ENCODE measurements around the gene SGTA.

DNA sequence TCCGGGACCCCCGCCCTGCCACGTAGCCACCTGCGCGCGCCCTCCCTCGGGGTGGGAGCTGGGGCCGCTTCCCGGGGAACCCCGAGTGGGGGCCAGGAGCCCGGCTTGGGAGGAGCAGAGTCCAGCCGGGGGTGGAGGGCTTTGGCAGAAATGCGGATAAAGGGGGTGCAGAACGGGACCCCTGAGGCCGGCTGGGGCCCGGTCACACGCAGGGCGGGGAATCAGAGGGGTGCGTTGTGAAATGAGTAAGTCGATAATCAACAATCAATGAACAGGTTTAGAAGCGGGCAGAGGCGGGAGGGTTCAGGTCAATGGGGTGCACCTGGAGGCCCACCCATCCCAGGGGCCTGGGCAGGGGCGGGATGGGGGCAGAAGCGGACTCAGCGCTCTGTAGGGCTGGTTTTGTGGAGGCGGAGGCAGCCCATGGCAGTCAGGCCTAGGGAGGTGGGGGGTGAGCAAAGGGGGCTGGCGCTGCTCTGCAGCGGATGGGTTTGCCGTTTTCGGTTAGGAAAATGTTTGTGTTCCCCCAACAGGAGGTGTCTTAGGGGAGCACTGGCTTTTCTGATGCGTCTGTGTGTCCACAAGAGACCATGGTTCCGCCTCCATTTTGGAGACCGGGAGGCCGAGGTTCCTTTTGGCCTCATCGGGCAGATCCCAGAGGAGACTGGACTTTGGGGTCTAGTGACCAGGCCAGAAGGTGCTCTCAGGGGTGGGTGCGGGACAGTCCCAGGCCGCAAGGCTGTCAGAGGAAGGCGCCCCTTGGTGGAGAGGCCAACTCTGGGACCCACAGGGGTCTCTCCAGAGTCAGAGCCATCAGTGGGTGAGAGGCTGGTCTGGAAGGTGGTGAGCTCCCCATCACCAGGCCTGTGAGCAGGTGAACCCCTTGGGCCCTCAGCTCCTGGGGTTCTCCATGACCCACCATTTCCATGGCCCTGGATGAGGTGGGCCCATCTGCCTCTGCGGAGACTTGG is 61.2 kb downstream of the SGTA start:
- TF ChIP-seq, protein P1, sequence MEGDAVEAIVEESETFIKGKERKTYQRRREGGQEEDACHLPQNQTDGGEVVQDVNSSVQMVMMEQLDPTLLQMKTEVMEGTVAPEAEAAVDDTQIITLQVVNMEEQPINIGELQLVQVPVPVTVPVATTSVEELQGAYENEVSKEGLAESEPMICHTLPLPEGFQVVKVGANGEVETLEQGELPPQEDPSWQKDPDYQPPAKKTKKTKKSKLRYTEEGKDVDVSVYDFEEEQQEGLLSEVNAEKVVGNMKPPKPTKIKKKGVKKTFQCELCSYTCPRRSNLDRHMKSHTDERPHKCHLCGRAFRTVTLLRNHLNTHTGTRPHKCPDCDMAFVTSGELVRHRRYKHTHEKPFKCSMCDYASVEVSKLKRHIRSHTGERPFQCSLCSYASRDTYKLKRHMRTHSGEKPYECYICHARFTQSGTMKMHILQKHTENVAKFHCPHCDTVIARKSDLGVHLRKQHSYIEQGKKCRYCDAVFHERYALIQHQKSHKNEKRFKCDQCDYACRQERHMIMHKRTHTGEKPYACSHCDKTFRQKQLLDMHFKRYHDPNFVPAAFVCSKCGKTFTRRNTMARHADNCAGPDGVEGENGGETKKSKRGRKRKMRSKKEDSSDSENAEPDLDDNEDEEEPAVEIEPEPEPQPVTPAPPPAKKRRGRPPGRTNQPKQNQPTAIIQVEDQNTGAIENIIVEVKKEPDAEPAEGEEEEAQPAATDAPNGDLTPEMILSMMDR (IDR thresholded peaks at IDR 0.05; ENCODE audit: low read depth, low read length) = no peak
- TF ChIP-seq EZH2phosphoT487 (IDR thresholded peaks at IDR 0.05; ENCODE audit: low read depth) = no peak
